Stimulated activated CD4-positive, alpha-beta T cell treated with anti-CD3 and anti-CD28 coated beads, TNF-alpha, amount 100 ng/mL, for 24 hours (primary cell): ENCODE data around the gene LHX2.

ENCODE experiments used
- DNase-seq, 3 experiments: peaks; one replicate each; pipeline ENCODE4 v3.0.0-alpha.2; 2020; ENCODE audit warnings: low read depth in 3 of 3

LHX2 gene

GRCh38 chr9:124032247-124032646 is 20.7 kb downstream of the LHX2 start:
- no peak for DNase-seq

GRCh38 chr9:124033348-124033747 is 21.8 kb downstream of the LHX2 start:
- no peak for DNase-seq

- no peak for DNase-seq
Measured at GRCh38 chr9:124033967-124034366, 22.4 kb downstream of the LHX2 start.

- no peak for DNase-seq
Measured at GRCh38 chr9:124035001-124035650, 23.6 kb downstream of the LHX2 start.

GRCh38 chr9:124036578-124036977 is 25.0 kb downstream of the LHX2 start:
- DNase-seq = no peak

GRCh38 chr9:124037790-124038189 is 26.2 kb downstream of the LHX2 start:
- no peak for DNase-seq

GRCh38 chr9:124038239-124038638 is 26.7 kb downstream of the LHX2 start:
- DNase-seq = no peak

- no peak for DNase-seq
Measured at GRCh38 chr9:124038790-124039633, 27.4 kb downstream of the LHX2 start.

- no peak for DNase-seq
Measured at GRCh38 chr9:124040186-124040931, 28.8 kb downstream of the LHX2 start.

- DNase-seq = peak in 1 of 3 experiments; percentile 29
Measured at GRCh38 chr9:124040935-124041816, 29.6 kb downstream of the LHX2 start.

GRCh38 chr9:124041817-124042116 is 30.2 kb downstream of the LHX2 start:
- no peak for DNase-seq

DNA sequence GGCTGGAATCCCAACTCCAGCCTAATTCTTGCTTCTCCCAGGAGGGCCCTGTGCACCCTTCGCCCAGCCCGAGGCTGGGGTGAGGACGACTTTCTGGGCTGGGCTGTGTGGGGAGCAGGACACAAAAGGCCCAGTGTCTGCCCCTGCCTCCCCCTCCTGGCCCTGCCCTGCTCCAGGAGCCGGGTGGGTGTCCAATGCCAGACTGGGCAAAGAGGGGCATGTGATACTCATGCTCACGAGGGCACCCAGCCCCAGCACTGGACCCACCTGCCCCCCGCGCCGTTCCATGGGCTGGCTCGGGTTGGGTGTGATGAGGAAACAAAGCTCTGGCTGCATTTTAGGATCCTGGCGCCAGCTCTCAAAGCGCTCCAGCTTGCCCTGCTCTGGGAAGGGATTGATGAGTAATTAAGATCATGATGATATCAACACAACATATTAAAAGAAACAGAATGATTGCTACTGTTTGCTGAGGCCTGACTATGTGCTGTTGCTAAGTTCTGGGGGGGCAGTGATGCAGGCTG is 30.7 kb downstream of the LHX2 start:
- no peak for DNase-seq

DNA sequence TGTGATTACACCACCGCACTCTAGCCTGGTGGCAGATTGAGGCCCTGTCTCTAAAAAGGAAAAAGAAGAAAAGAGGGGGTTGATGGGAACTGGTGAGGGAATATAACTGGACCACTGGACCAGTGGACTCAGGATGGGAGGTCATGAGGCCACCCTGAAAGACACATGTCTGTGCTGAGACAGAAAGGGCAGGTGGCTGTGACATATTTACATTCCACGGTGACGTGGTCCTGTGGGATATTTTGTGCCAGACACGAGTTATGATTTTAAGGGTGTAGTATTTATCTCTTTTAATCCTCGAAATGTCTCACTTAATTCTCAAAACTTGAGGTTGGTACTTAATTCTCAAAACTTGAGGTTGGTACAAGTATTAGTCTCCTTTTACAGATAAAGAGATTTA is 32.9 kb downstream of the LHX2 start:
- no peak for DNase-seq

- DNase-seq = peak in 1 of 3 experiments; percentile 25
Measured at GRCh38 chr9:124045076-124045829, 33.7 kb downstream of the LHX2 start.

- no peak for DNase-seq
Measured at GRCh38 chr9:124045830-124046177, 34.2 kb downstream of the LHX2 start.

DNA sequence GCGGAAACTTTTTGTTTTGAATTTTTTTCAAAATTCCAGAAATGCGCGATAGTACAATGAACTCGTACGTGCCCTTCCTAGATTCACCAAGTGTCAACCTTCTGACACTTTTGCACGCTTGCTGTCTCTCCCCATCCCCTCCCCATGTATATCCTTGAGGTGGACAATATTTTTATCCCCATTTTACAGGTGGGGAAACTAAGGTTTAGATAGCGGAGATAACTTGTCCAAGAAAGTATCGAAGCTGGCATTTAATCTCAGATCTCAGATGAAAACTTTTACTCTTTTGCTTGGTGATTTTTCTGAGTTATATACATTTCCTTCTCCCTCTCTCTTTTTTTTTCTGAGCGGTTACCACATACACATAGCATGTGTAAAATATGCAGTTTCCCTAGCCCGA is 34.6 kb downstream of the LHX2 start:
- no peak for DNase-seq

DNA sequence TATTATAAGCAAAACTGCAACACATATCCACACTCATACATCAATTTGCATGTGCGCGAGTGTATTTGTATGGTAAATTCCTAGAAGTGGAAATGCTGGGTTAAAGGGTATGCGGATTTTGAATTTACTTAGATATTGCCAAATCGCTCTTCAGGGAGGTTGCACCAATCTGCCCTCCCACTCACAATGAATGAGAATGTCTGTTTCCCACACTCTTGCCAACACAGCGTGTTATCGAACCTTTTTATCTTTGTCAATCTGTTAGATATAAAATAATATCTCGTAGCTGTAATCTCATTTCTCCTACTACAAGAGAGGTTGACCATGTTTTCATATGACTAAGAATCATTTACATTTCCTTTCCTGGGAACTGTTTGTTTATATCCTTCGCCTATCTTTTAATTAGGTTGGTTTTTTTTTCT is 35.7 kb downstream of the LHX2 start:
- no peak for DNase-seq

GRCh38 chr9:124050955-124051354 is 39.4 kb downstream of the LHX2 start:
- no peak for DNase-seq

GRCh38 chr9:124052401-124052800 is 40.8 kb downstream of the LHX2 start:
- no peak for DNase-seq

DNA sequence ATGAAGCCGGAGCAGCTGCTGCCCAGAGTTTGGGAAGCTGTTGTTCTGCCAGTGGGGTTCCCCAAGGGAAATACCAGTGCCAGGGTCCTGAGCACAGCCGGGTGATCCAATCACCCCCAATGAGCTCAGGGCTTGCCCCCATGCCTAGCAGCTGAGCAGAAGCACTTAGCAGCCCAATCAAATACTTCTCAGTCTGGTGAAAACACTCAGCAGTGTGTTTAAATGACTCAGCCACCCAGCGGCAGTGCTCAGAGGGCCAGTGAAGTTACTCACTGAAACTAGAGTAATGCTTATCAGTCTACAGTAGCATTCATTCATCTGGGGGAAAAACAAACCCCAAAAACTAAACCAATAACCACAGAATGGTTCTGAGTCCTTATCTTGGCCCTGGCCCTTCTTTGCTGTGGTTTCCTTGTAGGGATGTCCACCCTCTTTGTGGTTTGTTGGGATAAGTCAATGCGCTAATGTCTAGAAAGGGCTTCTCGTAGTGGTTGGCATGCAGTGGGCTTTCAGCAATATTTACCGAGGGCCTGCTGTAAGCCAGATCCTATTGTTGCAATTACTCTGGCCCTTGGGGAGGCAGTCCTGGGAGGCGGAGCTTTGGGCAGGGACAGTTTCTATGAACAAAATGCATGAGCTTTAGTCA is 43.1 kb downstream of the LHX2 start:
- peak in 1 of 3 experiments; percentile 40 for DNase-seq
